HG03457 (cell line): ENCODE data around the gene NRP1.

Experiments
- ATAC-seq: cut with Tn5 transposase; IDR thresholded peaks from one replicate; pipeline ENCODE4 v1.9.1; 2021; ENCODE audit warnings: moderate number of reproducible peaks; ENCODE audit not compliant: unreplicated experiment

NRP1 gene

GRCh38 chr10:33293531-33294170 lies 40.8 kb downstream of the NRP1 start:
- no peak for ATAC-seq

GRCh38 chr10:33293076-33293475 lies 41.4 kb downstream of the NRP1 start:
- no peak for ATAC-seq

GRCh38 chr10:33291053-33291592 lies 43.3 kb downstream of the NRP1 start:
- ATAC-seq = no peak

GRCh38 chr10:33290321-33291052 lies 44.0 kb downstream of the NRP1 start:
- no peak for ATAC-seq

- ATAC-seq = no peak
Measured at GRCh38 chr10:33289776-33290175, 44.7 kb downstream of the NRP1 start.

- no peak for ATAC-seq
Measured at GRCh38 chr10:33288127-33288526, 46.3 kb downstream of the NRP1 start.

- ATAC-seq = no peak
Measured at GRCh38 chr10:33287112-33287511, 47.4 kb downstream of the NRP1 start.

GRCh38 chr10:33286157-33286934 lies 48.1 kb downstream of the NRP1 start:
- no peak for ATAC-seq

- no peak for ATAC-seq
Measured at GRCh38 chr10:33284945-33285344, 49.5 kb downstream of the NRP1 start.

GRCh38 chr10:33279811-33280602 lies 54.5 kb downstream of the NRP1 start:
- no peak for ATAC-seq

GRCh38 chr10:33279276-33279675 lies 55.2 kb downstream of the NRP1 start:
- ATAC-seq = no peak

- ATAC-seq = no peak
Measured at GRCh38 chr10:33278198-33278597, 56.3 kb downstream of the NRP1 start.

GRCh38 chr10:33277135-33277536 lies 57.3 kb downstream of the NRP1 start:
- ATAC-seq = no peak

GRCh38 chr10:33276282-33276923 lies 58.1 kb downstream of the NRP1 start:
- ATAC-seq = no peak

GRCh38 chr10:33274096-33274785 lies 60.2 kb downstream of the NRP1 start:
- no peak for ATAC-seq

- no peak for ATAC-seq
Measured at GRCh38 chr10:33273295-33274002, 61.0 kb downstream of the NRP1 start.

- no peak for ATAC-seq
Measured at GRCh38 chr10:33272635-33273034, 61.8 kb downstream of the NRP1 start.

GRCh38 chr10:33271969-33272583 lies 62.4 kb downstream of the NRP1 start:
- ATAC-seq = no peak

GRCh38 chr10:33270971-33271370 lies 63.5 kb downstream of the NRP1 start:
- ATAC-seq = no peak
